GM18867 (cell line): ENCODE data around the gene SYT9.

Source experiments
- ATAC-seq: cut with Tn5 transposase; IDR thresholded peaks from one replicate; pipeline ENCODE4 v1.9.1; 2021; ENCODE audit warnings: mild to moderate bottlenecking, moderate library complexity; ENCODE audit not compliant: unreplicated experiment

Gene SYT9

GRCh38 chr11:7251836-7252682 lies at the start of gene SYT9:
SYT9 (plus strand) TSS chr11:7251904; CDS start chr11:7252187, 283 bp downstream.
- no peak for ATAC-seq

GRCh38 chr11:7202412-7202811 lies 49.3 kb upstream of the SYT9 start:
- no peak for ATAC-seq

- ATAC-seq, result no peak
These were observed 46.9 kb upstream of the SYT9 start for GRCh38 chr11:7204778-7205177.

GRCh38 chr11:7208391-7208790 lies 43.3 kb upstream of the SYT9 start:
- ATAC-seq, result no peak

GRCh38 chr11:7219491-7219890 lies 32.2 kb upstream of the SYT9 start:
- ATAC-seq, result no peak

- ATAC-seq, result no peak
These were observed 31.1 kb upstream of the SYT9 start for GRCh38 chr11:7220636-7221035.

- no peak for ATAC-seq
These were observed 29.1 kb upstream of the SYT9 start for GRCh38 chr11:7222619-7223018.

- no peak for ATAC-seq
These were observed 11.8 kb upstream of the SYT9 start for GRCh38 chr11:7239877-7240276.

- ATAC-seq, result no peak
These were observed 6.4 kb upstream of the SYT9 start for GRCh38 chr11:7245341-7245740.

- no peak for ATAC-seq
These were observed 5.5 kb upstream of the SYT9 start for GRCh38 chr11:7246179-7246578.

GRCh38 chr11:7250166-7250565 lies 1.5 kb upstream of the SYT9 start:
- no peak for ATAC-seq

- no peak for ATAC-seq
These were observed 243 bp upstream of the SYT9 start for GRCh38 chr11:7251487-7251835.

GRCh38 chr11:7252683-7253213 lies 1.0 kb downstream of the SYT9 start:
- ATAC-seq, result no peak

- no peak for ATAC-seq
These were observed 2.1 kb downstream of the SYT9 start for GRCh38 chr11:7253800-7254199.

- ATAC-seq, result no peak
These were observed 3.1 kb downstream of the SYT9 start for GRCh38 chr11:7254731-7255291.

GRCh38 chr11:7256943-7257342 lies 5.2 kb downstream of the SYT9 start:
- no peak for ATAC-seq

GRCh38 chr11:7257724-7258123 lies 6.0 kb downstream of the SYT9 start:
- no peak for ATAC-seq

GRCh38 chr11:7261578-7261977 lies 9.9 kb downstream of the SYT9 start:
- ATAC-seq, result no peak

GRCh38 chr11:7262672-7263071 lies 11.0 kb downstream of the SYT9 start:
- no peak for ATAC-seq

- ATAC-seq, result no peak
These were observed 12.1 kb downstream of the SYT9 start for GRCh38 chr11:7263842-7264241.

- no peak for ATAC-seq
These were observed 17.1 kb downstream of the SYT9 start for GRCh38 chr11:7268758-7269157.

- no peak for ATAC-seq
These were observed 18.6 kb downstream of the SYT9 start for GRCh38 chr11:7270233-7270865.
